Upper lobe of left lung (tissue), 6 donors: ENCODE results near the gene PSPH. TPM values are rescaled to one million over a fixed set of nuclear protein-coding genes. Genes with fewer than 3 reads are reported as not detected.

Source experiments
- ATAC-seq, 2 donors: fragments of 200-7000 bp; cut with Tn5 transposase; one replicate each; pipeline ENCODE4 v1.9.1; 2022; ENCODE audit warnings: mild to moderate bottlenecking in 2 of 2, moderate library complexity in 2 of 2; ENCODE audit not compliant: low FRiP score in 2 of 2
- DNase-seq, 2 donors: peaks; one replicate each; pipeline ENCODE4 v3.0.0-alpha.2; 2019 to 2020
- H3K27ac ChIP-seq, 4 donors: fragments of 200-600 bp; sonication (generic); one replicate each; pipeline ENCODE4 v1.5.1; 2016 to 2019
- H3K27me3 ChIP-seq, 4 donors: fragments of 200-600 bp; sonication (generic); one replicate each; pipeline ENCODE4 v1.5.1; 2017 to 2019
- H3K36me3 ChIP-seq, 4 donors: fragments of 200-600 bp; sonication (generic); one replicate each; pipeline ENCODE4 v1.5.1; 2016 to 2019
- H3K4me1 ChIP-seq, 4 donors: fragments of 200-600 bp; sonication (generic); one replicate each; pipeline ENCODE4 v1.5.1; 2018 to 2019
- H3K4me3 ChIP-seq, 4 donors: fragments of 200-600 bp; sonication (generic); one replicate each; pipeline ENCODE4 v1.5.1; 2017 to 2019; ENCODE audit warnings: mild to moderate bottlenecking in 2 of 4, moderate library complexity in 1 of 4
- H3K9me3 ChIP-seq, 4 donors: fragments of 200-600 bp; sonication (generic); one replicate each; pipeline ENCODE4 v1.5.1; 2018 to 2019
- CTCF ChIP-seq, 6 experiments: fragments of 450-650 bp in 4 of 6; fragments of 200-600 bp in 2 of 6; sonication (generic) in 2 of 6; IDR thresholded peaks; one replicate each; pipeline ENCODE4 v1.5.1; 2016 to 2019; ENCODE audit warnings: antibody characterized with exemption in 6 of 6
- EP300 ChIP-seq, 4 donors: sonication (generic); formaldehyde crosslinking; IDR thresholded peaks; one replicate each; pipeline ENCODE4 v1.5.1; 2017; ENCODE audit warnings: antibody characterized with exemption in 4 of 4, control low read depth in 2 of 4
- POLR2A ChIP-seq, 4 donors: fragments of 450-650 bp; IDR thresholded peaks; one replicate each; pipeline ENCODE4 v1.5.1; 2016 to 2017; ENCODE audit warnings: antibody characterized with exemption in 4 of 4, mild to moderate bottlenecking in 2 of 4
- POLR2AphosphoS5 ChIP-seq, 2 donors: sonication (generic); formaldehyde crosslinking; IDR thresholded peaks; one replicate each; pipeline ENCODE4 v1.5.1; 2017; ENCODE audit warnings: antibody characterized with exemption in 2 of 2
- WGBS, 2 donors: methylation state at CpG; one replicate each; pipeline ENCODE4 v1.1.5; 2017 to 2018; 5-methylcytosine and 5-hydroxymethylcytosine counted together
- total RNA-seq, 6 donors: library from RNA; depleted of rRNA in 4 of 6; stranded (reverse); fragments of >200 nt in 4 of 6; gene quantifications; one replicate each; pipeline versions ENCODE4 v1.1.0 to v1.2.1, GENCODE V29; 2016 to 2021
- donor health status: DM: no; HTN: no; CAD: no; lungs with moderate emphysema.
- donor health status: DM: no; HTN: yes; CAD: no; lungs with severe emphysema.

The PSPH gene
- total RNA-seq, 6 donors from 2014 or later, result 6.8 to 18.9 (median 13.5) TPM

- peaks cover 0 to 18% (median 4%) of the 10 kb centered on the region in 4 donors for H3K36me3 ChIP-seq
- WGBS, 2 donors, result 72 to 82% methylated on average over 13 of the region's 13 CpGs
- DNase-seq (peak in 1 of 2 donors; percentile 30), ATAC-seq (no peak)
- TF ChIP-seq POLR2A (IDR thresholded peaks at IDR 0.05) (no peak), EP300 (IDR thresholded peaks at IDR 0.05) (no peak), CTCF (IDR thresholded peaks at IDR 0.05) (no peak), POLR2AphosphoS5 (IDR thresholded peaks at IDR 0.05) (no peak)
- H3K4me3 ChIP-seq, result peak overlapping the region in 1 of 4 donors; percentile 67
- peak overlapping the region; percentile 86 to 96 (median 95) for H3K27ac ChIP-seq
- H3K9me3 ChIP-seq, result no peaks in the 10 kb centered on the region
- peaks cover 20 to 42% (median 24%) of the 10 kb centered on the region in 4 donors for H3K4me1 ChIP-seq
- H3K27me3 ChIP-seq, result no peaks in the 10 kb centered on the region
Measured at GRCh38 chr7:55965805-55966421, 85.3 kb downstream of the PSPH start.

GRCh38 chr7:55965100-55965470 is 86.2 kb downstream of the PSPH start:
- Histone ChIP-seq H3K4me1 (peaks cover 20 to 37% (median 21%) of the 10 kb centered on the region in 4 donors), H3K9me3 (no peaks in the 10 kb centered on the region), H3K4me3 (peak overlapping the region; percentile 38 to 67 (median 62)), H3K36me3 (peaks cover 0 to 18% (median 4%) of the 10 kb centered on the region in 4 donors), H3K27ac (peak overlapping the region; percentile 86 to 96 (median 95)), H3K27me3 (no peaks in the 10 kb centered on the region)
- ATAC-seq (no peak), DNase-seq (no peak)
- WGBS, 2 donors, result 2% methylated on average over 12 to 14 of the region's 14 CpGs
- TF ChIP-seq POLR2A (IDR thresholded peaks at IDR 0.05), result peak in 1 of 4 donors; percentile 39
- TF ChIP-seq CTCF (IDR thresholded peaks at IDR 0.05), result no peak
- no peak for TF ChIP-seq POLR2AphosphoS5 (IDR thresholded peaks at IDR 0.05)

GRCh38 chr7:55964261-55965099 is 86.8 kb downstream of the PSPH start, which contains the start of gene NIPSNAP2:
NIPSNAP2 (plus strand) TSS chr7:55964585; CDS start chr7:55964610, 25 bp downstream.
- ATAC-seq (peak; percentile 93 to 96), DNase-seq (peak; percentile 89 to 96)
- Histone ChIP-seq H3K36me3 (peaks cover 0 to 15% (median 4%) of the 10 kb centered on the region in 4 donors), H3K27me3 (no peaks in the 10 kb centered on the region), H3K4me1 (peaks cover 20 to 37% (median 21%) of the 10 kb centered on the region in 4 donors), H3K9me3 (no peaks in the 10 kb centered on the region), H3K4me3 (peak within 1 kb of the TSS; percentile 38 to 67 (median 62)), H3K27ac (peak within 1 kb of the TSS; percentile 86 to 96 (median 95))
- TF ChIP-seq CTCF (IDR thresholded peaks at IDR 0.05), result peak; percentile 83 to 97 (median 96)
- no peak for TF ChIP-seq EP300 (IDR thresholded peaks at IDR 0.05)
- peak; percentile 24 to 72 for TF ChIP-seq POLR2AphosphoS5 (IDR thresholded peaks at IDR 0.05)
- peak in 2 of 4 donors; percentile 61 to 70 for TF ChIP-seq POLR2A (IDR thresholded peaks at IDR 0.05)
- WGBS, 2 donors, result 0% methylated on average over 10 to 48 of the region's 105 CpGs

- Histone ChIP-seq H3K36me3 (peaks cover 0 to 11% (median 0%) of the 10 kb centered on the region in 4 donors), H3K27me3 (no peaks in the 10 kb centered on the region), H3K27ac (peak overlapping the region; percentile 86 to 95 (median 91)), H3K4me3 (peak overlapping the region; percentile 30 to 67 (median 62)), H3K4me1 (peaks cover 20 to 37% (median 21%) of the 10 kb centered on the region in 4 donors), H3K9me3 (no peaks in the 10 kb centered on the region)
- WGBS, 2 donors, result 77 to 81% methylated on average over 15 of the region's 15 CpGs
- no peak for ATAC-seq
- TF ChIP-seq EP300 (IDR thresholded peaks at IDR 0.05) (no peak), POLR2A (IDR thresholded peaks at IDR 0.05) (no peak), POLR2AphosphoS5 (IDR thresholded peaks at IDR 0.05) (no peak), CTCF (IDR thresholded peaks at IDR 0.05) (no peak)
- no peak for DNase-seq
Measured at GRCh38 chr7:55963584-55964168, 87.6 kb downstream of the PSPH start.
